ENCODE measurements around the gene PLK2.

GRCh38 chr5:58446024-58446423 is 13.9 kb downstream of the PLK2 start:
- no peak for TF ChIP-seq GATA3 (IDR thresholded peaks at IDR 0.05; ENCODE audit: low read depth, low read length)
- no peak for TF ChIP-seq GATA2 (IDR thresholded peaks at IDR 0.05; ENCODE audit: low read depth, low read length)
